ENCODE measurements around the gene SGK1. TPM values are rescaled to one million over a fixed set of nuclear protein-coding genes. Genes with fewer than 3 reads are reported as not detected.

SGK1 gene
- total RNA-seq, 1 donor from 2014 or later: 15.8 TPM

DNA sequence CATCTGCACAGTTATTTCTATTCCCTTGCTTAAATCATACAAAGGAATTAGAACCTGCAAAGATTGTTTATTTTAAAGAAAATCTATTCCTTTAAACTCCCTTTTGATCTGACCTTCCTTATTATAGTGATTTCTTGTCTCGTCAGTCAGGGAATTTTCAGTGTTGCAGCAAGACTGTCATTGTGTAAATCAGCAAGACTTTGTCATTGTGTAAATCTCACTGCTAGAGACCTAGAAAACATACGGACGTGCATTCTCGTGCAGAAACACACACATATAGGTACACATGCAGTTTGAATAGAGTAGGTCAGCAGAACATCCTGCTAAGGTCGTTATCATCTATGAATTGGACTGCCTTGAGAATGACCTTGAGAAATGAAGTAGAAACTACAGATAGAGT lies 6.2 kb upstream of the SGK1 start:
- TF ChIP-seq EZH2phosphoT487 (IDR thresholded peaks at IDR 0.05) (no peak), EZH2 (IDR thresholded peaks at IDR 0.05) (no peak)
- TF ChIP-seq, protein P1, sequence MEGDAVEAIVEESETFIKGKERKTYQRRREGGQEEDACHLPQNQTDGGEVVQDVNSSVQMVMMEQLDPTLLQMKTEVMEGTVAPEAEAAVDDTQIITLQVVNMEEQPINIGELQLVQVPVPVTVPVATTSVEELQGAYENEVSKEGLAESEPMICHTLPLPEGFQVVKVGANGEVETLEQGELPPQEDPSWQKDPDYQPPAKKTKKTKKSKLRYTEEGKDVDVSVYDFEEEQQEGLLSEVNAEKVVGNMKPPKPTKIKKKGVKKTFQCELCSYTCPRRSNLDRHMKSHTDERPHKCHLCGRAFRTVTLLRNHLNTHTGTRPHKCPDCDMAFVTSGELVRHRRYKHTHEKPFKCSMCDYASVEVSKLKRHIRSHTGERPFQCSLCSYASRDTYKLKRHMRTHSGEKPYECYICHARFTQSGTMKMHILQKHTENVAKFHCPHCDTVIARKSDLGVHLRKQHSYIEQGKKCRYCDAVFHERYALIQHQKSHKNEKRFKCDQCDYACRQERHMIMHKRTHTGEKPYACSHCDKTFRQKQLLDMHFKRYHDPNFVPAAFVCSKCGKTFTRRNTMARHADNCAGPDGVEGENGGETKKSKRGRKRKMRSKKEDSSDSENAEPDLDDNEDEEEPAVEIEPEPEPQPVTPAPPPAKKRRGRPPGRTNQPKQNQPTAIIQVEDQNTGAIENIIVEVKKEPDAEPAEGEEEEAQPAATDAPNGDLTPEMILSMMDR (IDR thresholded peaks at IDR 0.05): no peak
- no peak overlapping the region for H3K27ac ChIP-seq
- no peaks in the 10 kb centered on the region for H3K79me2 ChIP-seq (ENCODE audit: low read depth)
- Mint-ChIP-seq H3K4me1 (no peaks in the 10 kb centered on the region), H3K36me3 (no peaks in the 10 kb centered on the region), H3K9me3 (peaks cover 2% of the 10 kb centered on the region), H3K4me3 (no peak overlapping the region), H3K27ac (no peak overlapping the region), H3K27me3 (ENCODE audit: insufficient read depth, low read depth) (no peaks in the 10 kb centered on the region)
- no peak overlapping the region for H3K4me3 ChIP-seq
- DNase-seq (ENCODE audit: low spot score): no peak
- H4K20me1 ChIP-seq (ENCODE audit: low read depth): no peaks in the 10 kb centered on the region
- no peak overlapping the region for H3K4me2 ChIP-seq
- no peak overlapping the region for H3K9ac ChIP-seq
- no peaks in the 10 kb centered on the region for H3F3A ChIP-seq (ENCODE audit: low read depth)
- H3K36me3 ChIP-seq: no peaks in the 10 kb centered on the region
- peaks cover 1% of the 10 kb centered on the region for H3K27me3 ChIP-seq
- H3K4me1 ChIP-seq: no peaks in the 10 kb centered on the region
- H2AFZ ChIP-seq (replicated peaks): no peak overlapping the region
- H3K9me3 ChIP-seq (ENCODE audit: low read depth): no peaks in the 10 kb centered on the region

DNA sequence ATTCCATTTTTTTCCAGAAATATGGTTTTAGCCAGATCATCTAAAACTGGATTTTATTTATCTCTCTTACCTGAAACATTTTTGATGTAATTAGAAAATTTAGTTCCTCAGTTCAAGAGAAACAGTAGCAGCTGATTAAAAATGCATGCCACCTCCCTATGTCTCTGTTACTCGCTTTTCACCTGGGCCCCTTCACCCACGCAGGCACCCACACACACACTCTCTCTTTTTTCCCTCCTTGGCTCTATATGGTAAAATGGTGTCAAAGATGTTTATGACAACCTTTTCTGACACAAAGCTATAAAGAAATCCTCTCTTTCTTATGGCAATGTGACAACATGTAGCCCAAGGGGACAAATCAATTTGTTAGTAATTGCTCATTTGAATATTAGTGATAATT lies 5.8 kb upstream of the SGK1 start:
- H3K4me1 Mint-ChIP-seq: no peaks in the 10 kb centered on the region
- no peaks in the 10 kb centered on the region for H3F3A ChIP-seq (ENCODE audit: low read depth)
- H3K27me3 ChIP-seq: peaks cover 5% of the 10 kb centered on the region
- H3K36me3 Mint-ChIP-seq: no peaks in the 10 kb centered on the region
- H3K4me3 Mint-ChIP-seq: no peak overlapping the region
- H4K20me1 ChIP-seq (ENCODE audit: low read depth): no peaks in the 10 kb centered on the region
- peaks cover 2% of the 10 kb centered on the region for H3K9me3 Mint-ChIP-seq
- no peak overlapping the region for H3K27ac Mint-ChIP-seq
- H3K4me3 ChIP-seq: no peak overlapping the region
- no peaks in the 10 kb centered on the region for H3K79me2 ChIP-seq (ENCODE audit: low read depth)
- H3K4me2 ChIP-seq: no peak overlapping the region
- no peak overlapping the region for H2AFZ ChIP-seq (replicated peaks)
- H3K9me3 ChIP-seq (ENCODE audit: low read depth): no peaks in the 10 kb centered on the region
- H3K36me3 ChIP-seq: no peaks in the 10 kb centered on the region
- TF ChIP-seq, protein P1 (IDR thresholded peaks at IDR 0.05): no peak
- no peak for TF ChIP-seq EZH2phosphoT487 (IDR thresholded peaks at IDR 0.05)
- TF ChIP-seq EZH2 (IDR thresholded peaks at IDR 0.05): no peak
- no peaks in the 10 kb centered on the region for H3K4me1 ChIP-seq
- no peak overlapping the region for H3K27ac ChIP-seq
- H3K9ac ChIP-seq: no peak overlapping the region
- no peak for DNase-seq (ENCODE audit: low spot score)
- peaks cover 3% of the 10 kb centered on the region for H3K27me3 Mint-ChIP-seq (ENCODE audit: insufficient read depth, low read depth)

DNA sequence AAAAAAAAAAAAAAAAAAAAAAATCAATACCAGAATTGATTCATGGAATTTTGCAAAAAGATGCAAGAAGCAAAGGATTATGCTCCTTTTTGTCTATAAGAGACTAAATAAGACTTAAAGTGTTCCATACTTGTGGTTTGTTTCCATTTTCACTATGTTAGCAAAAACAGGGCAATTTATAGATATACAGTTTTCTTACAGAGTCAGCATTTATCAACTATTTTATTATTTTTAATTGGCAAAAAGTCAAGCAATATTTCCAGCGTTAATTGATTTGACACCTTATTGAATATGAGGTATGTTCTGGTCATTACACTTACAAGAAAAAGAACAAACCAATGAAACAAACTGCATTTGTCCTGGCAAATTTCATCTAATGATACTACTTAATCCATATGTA lies 5.4 kb upstream of the SGK1 start:
- no peak overlapping the region for H3K4me3 ChIP-seq
- H3K36me3 ChIP-seq: no peaks in the 10 kb centered on the region
- no peak for DNase-seq (ENCODE audit: low spot score)
- no peak overlapping the region for H3K4me2 ChIP-seq
- Mint-ChIP-seq H3K27me3 (ENCODE audit: insufficient read depth, low read depth) (peaks cover 5% of the 10 kb centered on the region), H3K4me3 (no peak overlapping the region), H3K36me3 (no peaks in the 10 kb centered on the region), H3K27ac (no peak overlapping the region), H3K4me1 (peaks cover under 1% of the 10 kb centered on the region), H3K9me3 (peaks cover 2% of the 10 kb centered on the region)
- peaks cover 2% of the 10 kb centered on the region for H3K4me1 ChIP-seq
- H3F3A ChIP-seq (ENCODE audit: low read depth): peaks cover 4% of the 10 kb centered on the region
- TF ChIP-seq, protein P1 (IDR thresholded peaks at IDR 0.05): no peak
- no peak for TF ChIP-seq EZH2phosphoT487 (IDR thresholded peaks at IDR 0.05)
- TF ChIP-seq EZH2 (IDR thresholded peaks at IDR 0.05): no peak
- H4K20me1 ChIP-seq (ENCODE audit: low read depth): no peaks in the 10 kb centered on the region
- no peaks in the 10 kb centered on the region for H3K79me2 ChIP-seq (ENCODE audit: low read depth)
- H3K27ac ChIP-seq: no peak overlapping the region
- H3K9ac ChIP-seq: no peak overlapping the region
- H2AFZ ChIP-seq (replicated peaks): no peak overlapping the region
- peaks cover 9% of the 10 kb centered on the region for H3K27me3 ChIP-seq
- H3K9me3 ChIP-seq (ENCODE audit: low read depth): no peaks in the 10 kb centered on the region
